ENCODE data around the gene RFX3. TPM values are rescaled to one million over a fixed set of nuclear protein-coding genes. Genes with fewer than 3 reads are reported as not detected.

RFX3 gene
- total RNA-seq, 1 experiment from 2014 or later = 5.7 TPM

DNA sequence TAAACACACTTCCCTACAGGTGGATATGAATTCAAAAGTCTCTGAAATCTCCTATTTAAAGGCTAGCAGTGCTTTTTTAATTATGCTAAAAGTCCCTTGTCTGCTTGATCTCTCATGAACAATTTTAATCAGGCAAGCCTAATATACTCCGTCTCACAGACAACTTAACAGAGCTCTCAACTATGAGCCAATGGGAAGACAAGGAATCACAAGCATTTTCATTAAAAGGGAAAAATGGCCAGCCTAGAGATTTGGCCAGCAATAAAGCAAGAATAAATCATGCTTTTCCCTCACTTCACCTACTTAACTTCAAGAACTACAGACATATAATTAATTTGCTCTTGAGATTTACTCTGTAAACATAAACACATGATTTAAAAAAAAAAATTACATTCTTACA is 78.0 kb downstream of the RFX3 start:
- ChIA-PET POLR2A (no interaction called here), CTCF (no interaction called here)
- H3K4me1 ChIP-seq (ENCODE audit: control insufficient read depth, insufficient read depth, low read length) = no peaks in the 10 kb centered on the region
- BruUV-seq (replicated peaks) = no TSS peak
- no peaks in the 10 kb centered on the region for H3K27me3 ChIP-seq (ENCODE audit: control insufficient read depth, insufficient read depth, low read length)
- no peak overlapping the region for H3K27ac ChIP-seq (ENCODE audit: low read length)
- DNase-seq (ENCODE audit: low read depth, low spot score) = no peak
- H3K36me3 ChIP-seq (ENCODE audit: control insufficient read depth, insufficient read depth, low read length) = no peaks in the 10 kb centered on the region
- no peaks in the 10 kb centered on the region for H3K9me3 ChIP-seq (ENCODE audit: control insufficient read depth, insufficient read depth, low read depth, low read length)
- in situ Hi-C loops (cut with HindIII; ENCODE audit: low pct_unique_long_range_greater_than_20kb, low sequenced_read_pairs) = no loop called here
- ATAC-seq = no peak
- TF ChIP-seq, protein P1, sequence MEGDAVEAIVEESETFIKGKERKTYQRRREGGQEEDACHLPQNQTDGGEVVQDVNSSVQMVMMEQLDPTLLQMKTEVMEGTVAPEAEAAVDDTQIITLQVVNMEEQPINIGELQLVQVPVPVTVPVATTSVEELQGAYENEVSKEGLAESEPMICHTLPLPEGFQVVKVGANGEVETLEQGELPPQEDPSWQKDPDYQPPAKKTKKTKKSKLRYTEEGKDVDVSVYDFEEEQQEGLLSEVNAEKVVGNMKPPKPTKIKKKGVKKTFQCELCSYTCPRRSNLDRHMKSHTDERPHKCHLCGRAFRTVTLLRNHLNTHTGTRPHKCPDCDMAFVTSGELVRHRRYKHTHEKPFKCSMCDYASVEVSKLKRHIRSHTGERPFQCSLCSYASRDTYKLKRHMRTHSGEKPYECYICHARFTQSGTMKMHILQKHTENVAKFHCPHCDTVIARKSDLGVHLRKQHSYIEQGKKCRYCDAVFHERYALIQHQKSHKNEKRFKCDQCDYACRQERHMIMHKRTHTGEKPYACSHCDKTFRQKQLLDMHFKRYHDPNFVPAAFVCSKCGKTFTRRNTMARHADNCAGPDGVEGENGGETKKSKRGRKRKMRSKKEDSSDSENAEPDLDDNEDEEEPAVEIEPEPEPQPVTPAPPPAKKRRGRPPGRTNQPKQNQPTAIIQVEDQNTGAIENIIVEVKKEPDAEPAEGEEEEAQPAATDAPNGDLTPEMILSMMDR (IDR thresholded peaks at IDR 0.05) = no peak
- TF ChIP-seq POLR2AphosphoS5 (IDR thresholded peaks at IDR 0.05; ENCODE audit: low read depth, low read length) = no peak
- no peak for TF ChIP-seq SIN3A (IDR thresholded peaks at IDR 0.05; ENCODE audit: borderline replicate concordance, insufficient read depth, low read depth, low read length)
- no peak for TF ChIP-seq TCF7L2 (IDR thresholded peaks at IDR 0.05; ENCODE audit: low read depth, low read length)
- TF ChIP-seq, protein P2, sequence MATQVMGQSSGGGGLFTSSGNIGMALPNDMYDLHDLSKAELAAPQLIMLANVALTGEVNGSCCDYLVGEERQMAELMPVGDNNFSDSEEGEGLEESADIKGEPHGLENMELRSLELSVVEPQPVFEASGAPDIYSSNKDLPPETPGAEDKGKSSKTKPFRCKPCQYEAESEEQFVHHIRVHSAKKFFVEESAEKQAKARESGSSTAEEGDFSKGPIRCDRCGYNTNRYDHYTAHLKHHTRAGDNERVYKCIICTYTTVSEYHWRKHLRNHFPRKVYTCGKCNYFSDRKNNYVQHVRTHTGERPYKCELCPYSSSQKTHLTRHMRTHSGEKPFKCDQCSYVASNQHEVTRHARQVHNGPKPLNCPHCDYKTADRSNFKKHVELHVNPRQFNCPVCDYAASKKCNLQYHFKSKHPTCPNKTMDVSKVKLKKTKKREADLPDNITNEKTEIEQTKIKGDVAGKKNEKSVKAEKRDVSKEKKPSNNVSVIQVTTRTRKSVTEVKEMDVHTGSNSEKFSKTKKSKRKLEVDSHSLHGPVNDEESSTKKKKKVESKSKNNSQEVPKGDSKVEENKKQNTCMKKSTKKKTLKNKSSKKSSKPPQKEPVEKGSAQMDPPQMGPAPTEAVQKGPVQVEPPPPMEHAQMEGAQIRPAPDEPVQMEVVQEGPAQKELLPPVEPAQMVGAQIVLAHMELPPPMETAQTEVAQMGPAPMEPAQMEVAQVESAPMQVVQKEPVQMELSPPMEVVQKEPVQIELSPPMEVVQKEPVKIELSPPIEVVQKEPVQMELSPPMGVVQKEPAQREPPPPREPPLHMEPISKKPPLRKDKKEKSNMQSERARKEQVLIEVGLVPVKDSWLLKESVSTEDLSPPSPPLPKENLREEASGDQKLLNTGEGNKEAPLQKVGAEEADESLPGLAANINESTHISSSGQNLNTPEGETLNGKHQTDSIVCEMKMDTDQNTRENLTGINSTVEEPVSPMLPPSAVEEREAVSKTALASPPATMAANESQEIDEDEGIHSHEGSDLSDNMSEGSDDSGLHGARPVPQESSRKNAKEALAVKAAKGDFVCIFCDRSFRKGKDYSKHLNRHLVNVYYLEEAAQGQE (IDR thresholded peaks at IDR 0.05; ENCODE audit: insufficient read depth in 1 of 2, low read depth in 2 of 2, low read length in 1 of 2) = no peak
- no peak overlapping the region for H3K4me3 ChIP-seq (ENCODE audit: low read depth in 2 of 2, low read length in 2 of 2)
- intact Hi-C loops (cut with micrococcal nuclease; ENCODE audit: unreplicated experiment) = no loop called here

DNA sequence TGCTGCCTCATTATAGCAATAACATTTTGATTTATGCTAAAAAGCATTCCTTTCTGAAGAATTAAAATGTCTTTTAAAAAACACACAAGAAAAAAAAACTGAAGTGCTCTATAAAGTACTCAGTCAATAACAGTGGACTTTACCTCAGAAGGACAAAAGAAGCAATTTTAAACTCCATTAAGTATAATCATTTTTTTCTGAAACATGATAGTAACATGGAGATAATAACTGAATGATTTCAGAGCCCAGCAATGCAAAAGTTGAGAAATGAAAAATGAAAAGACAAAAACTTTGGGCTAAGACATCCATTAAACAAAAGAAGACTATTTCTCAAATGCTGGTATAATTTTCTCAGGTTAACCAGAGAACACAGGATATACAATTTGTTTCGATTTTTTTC is 78.7 kb downstream of the RFX3 start:
- DNase-seq (ENCODE audit: low read depth, low spot score) (no peak), ATAC-seq (no peak)
- in situ Hi-C loops (cut with HindIII; ENCODE audit: low pct_unique_long_range_greater_than_20kb, low sequenced_read_pairs) = no loop called here
- Histone ChIP-seq H3K4me3 (ENCODE audit: low read depth in 2 of 2, low read length in 2 of 2) (no peak overlapping the region), H3K27me3 (ENCODE audit: control insufficient read depth, insufficient read depth, low read length) (no peaks in the 10 kb centered on the region), H3K36me3 (ENCODE audit: control insufficient read depth, insufficient read depth, low read length) (no peaks in the 10 kb centered on the region), H3K9me3 (ENCODE audit: control insufficient read depth, insufficient read depth, low read depth, low read length) (no peaks in the 10 kb centered on the region), H3K4me1 (ENCODE audit: control insufficient read depth, insufficient read depth, low read length) (no peaks in the 10 kb centered on the region), H3K27ac (ENCODE audit: low read length) (no peak overlapping the region)
- TF ChIP-seq, protein P1 (IDR thresholded peaks at IDR 0.05) = no peak
- TF ChIP-seq, protein P2 (IDR thresholded peaks at IDR 0.05; ENCODE audit: insufficient read depth in 1 of 2, low read depth in 2 of 2, low read length in 1 of 2) = no peak
- no peak for TF ChIP-seq POLR2AphosphoS5 (IDR thresholded peaks at IDR 0.05; ENCODE audit: low read depth, low read length)
- no peak for TF ChIP-seq TCF7L2 (IDR thresholded peaks at IDR 0.05; ENCODE audit: low read depth, low read length)
- TF ChIP-seq SIN3A (IDR thresholded peaks at IDR 0.05; ENCODE audit: borderline replicate concordance, insufficient read depth, low read depth, low read length) = no peak
- BruUV-seq (replicated peaks) = no TSS peak
- POLR2A ChIA-PET = no interaction called here
- CTCF ChIA-PET = no interaction called here
- intact Hi-C loops (cut with micrococcal nuclease; ENCODE audit: unreplicated experiment) = no loop called here

Data from Panc1 (cell line).